ENCODE measurements around the gene SLC25A34.

GRCh38 chr1:15755646-15756040 is 19.6 kb downstream of the SLC25A34 start:
- TF ChIP-seq EP300 (IDR thresholded peaks at IDR 0.05; ENCODE audit: borderline replicate concordance in 1 of 2, control insufficient read depth in 1 of 2, low read depth in 2 of 2, low read length in 2 of 2): no peak
- TF ChIP-seq RCOR1 (conservative IDR thresholded peaks at IDR 0.05; ENCODE audit: low read depth, low read length): no peak
- TF ChIP-seq HSF1 (IDR thresholded peaks at IDR 0.05; ENCODE audit: low read depth, low read length): no peak
- TF ChIP-seq CTCF (IDR thresholded peaks at IDR 0.05 in 2 of 3, conservative IDR thresholded peaks at IDR 0.05 in 1 of 3; ENCODE audit: control insufficient read depth in 2 of 3, extremely low read depth in 1 of 3, insufficient read depth in 1 of 3, low read depth in 3 of 3, low read length in 3 of 3): no peak
- TF ChIP-seq MAX (IDR thresholded peaks at IDR 0.05; ENCODE audit: low read depth, low read length): no peak
- TF ChIP-seq HDAC2 (IDR thresholded peaks at IDR 0.05): no peak
- no peak for TF ChIP-seq YY1 (IDR thresholded peaks at IDR 0.05; ENCODE audit: low read depth, low read length)
- TF ChIP-seq SREBF2 (IDR thresholded peaks at IDR 0.05; ENCODE audit: low read length): no peak
- TF ChIP-seq RFX5 (IDR thresholded peaks at IDR 0.05; ENCODE audit: low read depth, low read length): no peak
- TF ChIP-seq EZH2 (IDR thresholded peaks at IDR 0.05; ENCODE audit: borderline replicate concordance, control insufficient read depth, low read depth, low read length): no peak
- TF ChIP-seq ELK1 (IDR thresholded peaks at IDR 0.05; ENCODE audit: low read depth, low read length): no peak

Data from GM12878 (cell line).